Measurements from ENCODE around the gene PLOD3. TPM values are rescaled to one million over a fixed set of nuclear protein-coding genes. Genes with fewer than 3 reads are reported as not detected.

The PLOD3 gene
- total and polyA plus RNA-seq, 4 donors, result 38.9 to 104 (median 58.2) TPM

DNA sequence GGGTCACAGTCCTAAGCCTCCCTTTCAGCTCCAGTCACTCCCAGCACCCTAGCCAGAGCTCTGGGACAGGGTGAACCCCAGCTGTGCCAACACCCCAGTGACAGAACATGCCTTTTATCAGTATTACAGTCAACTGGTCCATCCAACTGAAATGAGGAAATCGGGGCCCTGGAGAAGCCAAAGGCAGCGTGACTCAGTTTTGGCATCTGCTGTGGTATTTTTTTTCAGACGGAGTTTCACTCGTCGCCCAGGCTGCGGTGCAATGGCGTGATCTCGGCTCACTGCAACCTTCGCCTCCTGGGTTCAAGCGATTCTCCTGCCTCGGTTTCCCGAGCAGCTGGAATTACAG is 23.6 kb upstream of the PLOD3 start:
- H3K9ac ChIP-seq (ENCODE audit: insufficient read depth in 1 of 2, low read length in 2 of 2), result no peak overlapping the region
- H3K27me3 ChIP-seq (ENCODE audit: control insufficient read depth in 3 of 3, insufficient read depth in 3 of 3, low read length in 2 of 3), result no peaks in the 10 kb centered on the region
- H3K4me3 ChIP-seq, result no peak overlapping the region
- TF ChIP-seq, protein P1, sequence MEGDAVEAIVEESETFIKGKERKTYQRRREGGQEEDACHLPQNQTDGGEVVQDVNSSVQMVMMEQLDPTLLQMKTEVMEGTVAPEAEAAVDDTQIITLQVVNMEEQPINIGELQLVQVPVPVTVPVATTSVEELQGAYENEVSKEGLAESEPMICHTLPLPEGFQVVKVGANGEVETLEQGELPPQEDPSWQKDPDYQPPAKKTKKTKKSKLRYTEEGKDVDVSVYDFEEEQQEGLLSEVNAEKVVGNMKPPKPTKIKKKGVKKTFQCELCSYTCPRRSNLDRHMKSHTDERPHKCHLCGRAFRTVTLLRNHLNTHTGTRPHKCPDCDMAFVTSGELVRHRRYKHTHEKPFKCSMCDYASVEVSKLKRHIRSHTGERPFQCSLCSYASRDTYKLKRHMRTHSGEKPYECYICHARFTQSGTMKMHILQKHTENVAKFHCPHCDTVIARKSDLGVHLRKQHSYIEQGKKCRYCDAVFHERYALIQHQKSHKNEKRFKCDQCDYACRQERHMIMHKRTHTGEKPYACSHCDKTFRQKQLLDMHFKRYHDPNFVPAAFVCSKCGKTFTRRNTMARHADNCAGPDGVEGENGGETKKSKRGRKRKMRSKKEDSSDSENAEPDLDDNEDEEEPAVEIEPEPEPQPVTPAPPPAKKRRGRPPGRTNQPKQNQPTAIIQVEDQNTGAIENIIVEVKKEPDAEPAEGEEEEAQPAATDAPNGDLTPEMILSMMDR (IDR thresholded peaks at IDR 0.05; ENCODE audit: control extremely low read depth, extremely low read depth), result no peak
- H3K27ac ChIP-seq (ENCODE audit: low read depth in 1 of 2, low read length in 1 of 2), result no peak overlapping the region
- DNase-seq (no peak), ATAC-seq (ENCODE audit: insufficient read depth, low FRiP score) (no peak)
- WGBS, 2 donors, result 40 to 75% methylated on average over 12 of the region's 12 CpGs
- peaks cover 0 to 25% (median 13%) of the 10 kb centered on the region in 4 donors for H3K36me3 ChIP-seq (ENCODE audit: control insufficient read depth in 4 of 4, insufficient read depth in 4 of 4, low read length in 4 of 4)
- peaks cover 6 to 26% (median 17%) of the 10 kb centered on the region in 5 donors for H3K4me1 ChIP-seq (ENCODE audit: control insufficient read depth in 5 of 5, insufficient read depth in 5 of 5, low read length in 5 of 5)
- no peaks in the 10 kb centered on the region for H3K9me3 ChIP-seq (ENCODE audit: control insufficient read depth in 4 of 4, insufficient read depth in 3 of 4, low read length in 3 of 4)

DNA sequence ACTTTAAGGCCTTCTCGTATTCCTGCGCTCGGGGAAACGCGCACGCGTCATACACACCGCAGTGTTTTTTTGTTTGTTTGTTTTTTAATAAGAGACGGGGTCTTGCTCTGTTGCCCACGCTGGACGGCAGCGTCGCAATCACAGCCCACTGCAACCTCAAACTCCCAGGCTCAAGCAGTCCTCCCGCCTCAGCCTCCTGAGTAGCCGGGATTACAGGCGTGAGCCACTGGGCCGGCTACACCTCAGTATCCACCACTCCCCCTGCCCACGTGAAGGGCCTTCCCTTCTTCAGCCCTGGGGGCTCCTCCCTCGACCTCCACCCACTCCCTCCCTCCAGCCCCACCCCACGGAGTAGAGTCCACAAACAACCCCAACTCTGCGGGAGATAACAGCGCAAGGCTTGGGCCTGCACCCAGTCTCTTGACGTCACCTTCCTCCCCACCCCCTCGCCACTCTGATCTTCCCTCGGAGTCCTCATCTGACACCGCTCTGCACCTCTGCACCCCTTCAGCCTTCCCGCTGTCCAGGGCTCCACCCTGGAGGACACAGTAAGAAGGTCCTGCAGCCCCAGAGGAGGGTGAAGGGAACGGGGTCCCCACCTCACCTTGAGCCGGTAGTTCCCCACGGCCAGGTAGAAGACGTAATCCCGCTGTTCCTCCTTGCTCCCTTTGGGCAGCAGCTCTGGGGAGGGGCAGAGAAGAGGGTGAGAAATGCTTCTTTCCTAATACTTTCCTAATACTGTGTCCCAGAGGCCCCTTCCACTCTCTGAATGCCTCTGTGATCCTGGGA is 23.0 kb upstream of the PLOD3 start:
- 87% methylated on average over 32 of the region's 32 CpGs for WGBS, 2 donors
- ATAC-seq (ENCODE audit: insufficient read depth, low FRiP score), result no peak
- Histone ChIP-seq H3K27me3 (ENCODE audit: control insufficient read depth in 3 of 3, insufficient read depth in 3 of 3, low read length in 2 of 3) (no peaks in the 10 kb centered on the region), H3K36me3 (ENCODE audit: control insufficient read depth in 4 of 4, insufficient read depth in 4 of 4, low read length in 4 of 4) (peaks cover 0 to 27% (median 13%) of the 10 kb centered on the region in 4 donors), H3K4me3 (no peak overlapping the region), H3K9me3 (ENCODE audit: control insufficient read depth in 4 of 4, insufficient read depth in 3 of 4, low read length in 3 of 4) (no peaks in the 10 kb centered on the region), H3K27ac (ENCODE audit: low read depth in 1 of 2, low read length in 1 of 2) (peak overlapping the region in 1 of 2 donors; percentile 82), H3K4me1 (ENCODE audit: control insufficient read depth in 5 of 5, insufficient read depth in 5 of 5, low read length in 5 of 5) (peaks cover 1 to 24% (median 13%) of the 10 kb centered on the region in 5 donors), H3K9ac (ENCODE audit: insufficient read depth in 1 of 2, low read length in 2 of 2) (no peak overlapping the region)
- TF ChIP-seq, protein P1 (IDR thresholded peaks at IDR 0.05; ENCODE audit: control extremely low read depth, extremely low read depth), result no peak
- no peak for DNase-seq

DNA sequence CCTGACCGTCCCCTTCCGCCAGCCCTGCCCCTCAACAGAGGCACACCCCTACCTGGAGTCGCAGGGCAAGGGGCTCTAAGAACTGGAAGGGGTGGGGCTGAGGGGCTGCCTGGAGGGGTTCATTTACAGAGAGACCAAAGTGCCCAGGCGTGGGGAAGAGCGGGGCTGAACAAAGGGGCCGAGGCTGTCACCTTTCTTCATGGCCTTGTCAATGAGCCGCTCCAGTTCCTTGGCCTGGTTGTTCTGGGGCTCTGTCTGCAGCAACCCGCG is 22.5 kb upstream of the PLOD3 start:
- TF ChIP-seq, protein P1 (IDR thresholded peaks at IDR 0.05; ENCODE audit: control extremely low read depth, extremely low read depth), result no peak
- H3K4me1 ChIP-seq (ENCODE audit: control insufficient read depth in 5 of 5, insufficient read depth in 5 of 5, low read length in 5 of 5), result peaks cover 0 to 22% (median 11%) of the 10 kb centered on the region in 5 donors
- no peak for DNase-seq

More for the DNA sequence above, 22.5 kb upstream of the PLOD3 start:
- Histone ChIP-seq H3K9me3 (ENCODE audit: control insufficient read depth in 4 of 4, insufficient read depth in 3 of 4, low read length in 3 of 4) (no peaks in the 10 kb centered on the region), H3K27ac (ENCODE audit: low read depth in 1 of 2, low read length in 1 of 2) (peak overlapping the region; percentile 61 to 82), H3K4me3 (no peak overlapping the region), H3K9ac (ENCODE audit: insufficient read depth in 1 of 2, low read length in 2 of 2) (no peak overlapping the region), H3K36me3 (ENCODE audit: control insufficient read depth in 4 of 4, insufficient read depth in 4 of 4, low read length in 4 of 4) (peaks cover 0 to 27% (median 13%) of the 10 kb centered on the region in 4 donors), H3K27me3 (ENCODE audit: control insufficient read depth in 3 of 3, insufficient read depth in 3 of 3, low read length in 2 of 3) (no peaks in the 10 kb centered on the region)
- ATAC-seq (ENCODE audit: insufficient read depth, low FRiP score), result no peak
- 87 to 90% methylated on average over 9 of the region's 9 CpGs for WGBS, 2 donors

All from lung (tissue), 12 donors.